ENCODE measurements around the gene FMN2. TPM values are rescaled to one million over a fixed set of nuclear protein-coding genes. Genes with fewer than 3 reads are reported as not detected.

FMN2 gene
- total RNA-seq, 1 donor from 2014 or later: 0.52 TPM

DNA sequence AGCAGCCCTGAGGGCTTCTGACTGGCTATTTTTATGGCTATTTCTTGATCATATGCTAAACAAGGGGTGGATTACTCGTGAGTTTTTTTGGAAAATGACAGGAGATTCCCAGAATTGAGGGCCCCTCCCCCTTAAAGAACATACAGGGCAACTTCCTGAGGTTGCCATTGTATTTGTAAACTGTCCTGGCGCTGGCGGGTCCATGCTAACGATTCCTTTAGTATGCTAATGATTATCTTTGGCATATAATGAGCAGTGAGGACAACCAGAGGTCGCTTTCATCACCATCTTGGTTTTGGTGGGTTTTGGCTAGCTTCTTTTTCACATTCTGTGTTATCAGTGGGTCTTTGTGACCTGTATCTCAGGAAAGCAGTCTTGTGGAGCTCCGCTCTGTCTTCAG is 24.1 kb downstream of the FMN2 start:
- H3K9me3 ChIP-seq: no peaks in the 10 kb centered on the region
- ATAC-seq (no peak), DNase-seq (no peak)
- peaks cover 4% of the 10 kb centered on the region for H3K27me3 ChIP-seq
- intact Hi-C loops (cut with DNase I): no loop called here
- H3K27ac ChIP-seq: no peak overlapping the region
- no peaks in the 10 kb centered on the region for H3K4me1 ChIP-seq
- TF ChIP-seq, protein P1, sequence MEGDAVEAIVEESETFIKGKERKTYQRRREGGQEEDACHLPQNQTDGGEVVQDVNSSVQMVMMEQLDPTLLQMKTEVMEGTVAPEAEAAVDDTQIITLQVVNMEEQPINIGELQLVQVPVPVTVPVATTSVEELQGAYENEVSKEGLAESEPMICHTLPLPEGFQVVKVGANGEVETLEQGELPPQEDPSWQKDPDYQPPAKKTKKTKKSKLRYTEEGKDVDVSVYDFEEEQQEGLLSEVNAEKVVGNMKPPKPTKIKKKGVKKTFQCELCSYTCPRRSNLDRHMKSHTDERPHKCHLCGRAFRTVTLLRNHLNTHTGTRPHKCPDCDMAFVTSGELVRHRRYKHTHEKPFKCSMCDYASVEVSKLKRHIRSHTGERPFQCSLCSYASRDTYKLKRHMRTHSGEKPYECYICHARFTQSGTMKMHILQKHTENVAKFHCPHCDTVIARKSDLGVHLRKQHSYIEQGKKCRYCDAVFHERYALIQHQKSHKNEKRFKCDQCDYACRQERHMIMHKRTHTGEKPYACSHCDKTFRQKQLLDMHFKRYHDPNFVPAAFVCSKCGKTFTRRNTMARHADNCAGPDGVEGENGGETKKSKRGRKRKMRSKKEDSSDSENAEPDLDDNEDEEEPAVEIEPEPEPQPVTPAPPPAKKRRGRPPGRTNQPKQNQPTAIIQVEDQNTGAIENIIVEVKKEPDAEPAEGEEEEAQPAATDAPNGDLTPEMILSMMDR (IDR thresholded peaks at IDR 0.05): no peak
- no peaks in the 10 kb centered on the region for H3K36me3 ChIP-seq
- no peak overlapping the region for H3K4me3 ChIP-seq

DNA sequence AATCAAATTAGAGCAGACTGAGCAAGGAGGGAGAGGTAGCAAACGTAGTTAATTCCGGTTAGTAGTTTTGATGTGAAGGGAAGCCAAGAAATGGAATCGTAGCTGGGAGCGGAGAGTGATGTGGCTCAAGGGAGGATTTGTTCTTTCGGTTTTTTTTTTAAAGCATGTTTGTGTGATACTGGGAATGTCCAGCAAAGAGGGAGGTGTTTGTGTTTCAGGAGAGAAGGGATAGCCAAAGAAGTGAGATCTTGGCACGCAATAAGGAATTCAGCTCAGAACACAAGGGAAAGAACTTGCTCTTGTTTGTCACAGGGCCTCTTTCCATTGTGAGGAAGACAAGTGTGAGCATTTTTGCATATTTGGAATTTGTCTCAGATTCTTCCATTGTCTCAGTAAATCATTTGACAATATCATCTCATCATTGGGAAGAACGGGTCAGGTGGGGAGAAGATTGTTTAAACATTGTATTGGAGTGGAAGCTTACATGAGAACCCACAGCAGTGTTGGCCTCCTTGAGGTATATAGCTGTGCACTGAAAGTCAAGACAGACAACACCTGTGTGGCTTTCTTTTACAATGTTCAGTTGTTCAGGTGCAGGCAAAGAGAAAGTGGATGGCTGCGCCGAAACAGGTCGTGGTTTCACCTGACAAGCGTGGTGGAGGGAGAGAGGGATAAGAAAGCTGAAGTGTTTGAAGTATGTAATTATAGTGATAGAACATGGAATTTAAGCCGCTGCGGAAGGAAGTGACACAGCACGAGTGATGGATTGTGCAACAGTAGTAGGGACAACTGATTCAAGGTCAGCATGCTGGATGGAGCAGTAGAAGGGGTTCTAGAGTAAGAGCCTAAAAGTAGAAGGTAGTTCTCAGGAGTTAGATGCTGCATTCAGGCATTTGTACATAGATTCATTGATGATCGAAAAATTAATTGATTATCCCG is 25.4 kb downstream of the FMN2 start:
- Histone ChIP-seq H3K4me1 (no peaks in the 10 kb centered on the region), H3K36me3 (no peaks in the 10 kb centered on the region), H3K4me3 (no peak overlapping the region), H3K27ac (no peak overlapping the region), H3K27me3 (peaks cover 4% of the 10 kb centered on the region), H3K9me3 (no peaks in the 10 kb centered on the region)
- TF ChIP-seq, protein P1 (IDR thresholded peaks at IDR 0.05): no peak
- DNase-seq (no peak), ATAC-seq (no peak)
- intact Hi-C loops (cut with DNase I): no loop called here

DNA sequence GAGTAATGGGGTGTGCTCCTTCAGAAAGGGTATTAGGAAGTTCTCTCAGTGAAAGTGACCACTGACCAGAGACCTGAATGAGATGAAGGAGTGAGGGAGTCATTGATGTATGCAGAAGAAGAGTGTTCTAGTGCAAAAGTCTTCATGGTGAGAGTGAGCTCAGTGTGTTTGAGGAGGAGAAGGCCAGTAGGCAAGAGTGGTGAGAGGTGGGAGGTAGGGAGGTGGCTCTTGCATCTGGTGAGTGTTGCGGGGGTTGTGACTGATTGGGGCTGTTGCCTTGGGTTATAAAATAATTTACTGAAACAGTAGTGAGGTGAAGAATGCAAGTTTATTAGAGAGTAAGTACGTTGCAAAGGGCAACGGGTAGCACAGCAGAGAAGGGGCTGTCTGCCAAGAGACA is 26.2 kb downstream of the FMN2 start:
- Histone ChIP-seq H3K27me3 (peaks cover 4% of the 10 kb centered on the region), H3K9me3 (no peaks in the 10 kb centered on the region), H3K4me1 (no peaks in the 10 kb centered on the region), H3K36me3 (no peaks in the 10 kb centered on the region), H3K27ac (no peak overlapping the region), H3K4me3 (no peak overlapping the region)
- TF ChIP-seq, protein P1 (IDR thresholded peaks at IDR 0.05): no peak
- intact Hi-C loops (cut with DNase I): no loop called here
- ATAC-seq (no peak), DNase-seq (no peak)

DNA sequence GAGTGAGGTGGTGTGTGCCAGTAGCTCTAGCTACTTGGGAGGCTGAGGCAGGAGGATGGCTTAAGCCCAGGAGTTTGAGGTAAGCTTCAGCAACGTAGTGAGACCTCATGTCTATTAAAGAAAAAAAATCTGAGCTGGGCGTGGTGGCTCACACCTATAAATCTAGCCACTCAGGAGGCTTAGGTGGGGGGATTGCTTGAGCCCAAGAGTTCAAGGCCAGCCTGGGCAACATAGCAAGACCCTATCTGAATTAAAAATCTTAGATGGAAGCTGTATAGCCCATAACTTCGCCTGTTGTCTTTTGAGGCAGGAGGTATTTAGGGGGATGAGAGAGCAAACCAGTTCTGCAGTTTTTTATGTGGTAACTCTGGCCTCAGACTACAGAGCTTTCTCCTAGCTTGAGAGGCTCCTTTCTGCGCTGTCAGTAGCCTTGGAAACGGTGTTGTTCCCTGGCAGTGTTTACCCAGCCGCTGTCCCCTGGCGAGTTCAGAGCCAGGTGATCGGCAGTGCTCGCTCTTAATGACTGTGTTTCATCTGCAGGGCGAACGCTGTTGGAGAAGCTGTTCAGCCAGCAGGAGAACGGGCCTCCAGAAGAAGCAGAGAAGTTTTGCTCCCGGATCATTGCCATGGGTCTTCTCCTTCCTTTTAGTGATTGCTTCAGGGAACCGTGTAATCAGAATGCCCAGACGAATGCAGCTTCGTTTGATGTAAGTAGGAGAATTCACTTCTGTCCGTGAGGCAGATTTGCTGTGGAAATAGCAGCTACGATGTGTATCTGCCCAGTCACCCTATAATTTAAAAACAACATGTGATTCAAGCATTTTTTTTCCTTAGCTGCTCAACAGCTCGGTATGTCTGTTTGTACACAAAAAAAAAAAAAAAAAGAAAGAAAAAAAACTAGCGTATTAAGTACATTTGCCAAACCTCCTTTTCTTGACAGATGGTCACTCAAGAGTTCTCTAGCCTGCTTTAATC is 31.2 kb downstream of the FMN2 start:
- TF ChIP-seq, protein P1 (IDR thresholded peaks at IDR 0.05): no peak
- Histone ChIP-seq H3K4me3 (no peak overlapping the region), H3K27me3 (no peaks in the 10 kb centered on the region), H3K36me3 (no peaks in the 10 kb centered on the region), H3K27ac (no peak overlapping the region), H3K4me1 (no peaks in the 10 kb centered on the region), H3K9me3 (no peaks in the 10 kb centered on the region)
- ATAC-seq (peak; percentile 96), DNase-seq (peak; percentile 72)
- intact Hi-C loops (cut with DNase I): no loop called here

DNA sequence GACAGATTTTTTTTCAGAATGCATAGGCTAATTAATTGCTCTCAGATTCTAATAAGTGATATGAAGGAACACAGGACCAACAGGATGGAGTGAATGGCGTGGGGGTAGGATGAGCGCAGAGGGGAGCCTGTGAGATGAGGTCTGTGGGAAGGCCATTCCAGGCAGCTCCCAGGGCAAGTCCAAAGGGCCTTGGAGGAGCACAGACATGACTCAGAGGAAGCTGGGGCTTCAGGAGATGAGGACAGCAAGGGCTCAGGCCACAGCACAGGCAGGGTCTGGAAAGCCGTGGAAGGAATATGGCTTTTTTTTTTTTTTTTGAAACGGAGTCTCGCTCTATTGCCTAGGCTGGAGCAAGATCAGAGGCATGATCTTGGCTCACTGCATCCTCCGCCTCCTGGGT is 35.1 kb downstream of the FMN2 start:
- no peak overlapping the region for H3K4me3 ChIP-seq
- no peaks in the 10 kb centered on the region for H3K4me1 ChIP-seq
- intact Hi-C loops (cut with DNase I): no loop called here
- DNase-seq: no peak
- H3K9me3 ChIP-seq: no peaks in the 10 kb centered on the region
- no peak overlapping the region for H3K27ac ChIP-seq
- TF ChIP-seq, protein P1 (IDR thresholded peaks at IDR 0.05): no peak
- no peaks in the 10 kb centered on the region for H3K27me3 ChIP-seq
- ATAC-seq: no peak
- H3K36me3 ChIP-seq: no peaks in the 10 kb centered on the region
